IMR-90 (cell line): ENCODE data around the gene CITED4.

Source experiments
- CEBPB ChIP-seq: IDR thresholded peaks from 2 replicates; pipeline ENCODE4 v1.6.1; 2012; ENCODE audit warnings: low read depth, low read length, improper control_type of control experiment
- CTCF ChIP-seq: conservative IDR thresholded peaks from 2 replicates; pipeline ENCODE4 v1.5.1; 2012; ENCODE audit warnings: mild to moderate bottlenecking, low read depth, low read length, improper control_type of control experiment
- MAFK ChIP-seq: IDR thresholded peaks from 2 replicates; pipeline ENCODE4 v1.6.1; 2012; ENCODE audit warnings: low read depth, low read length, improper control_type of control experiment
- RAD21 ChIP-seq: IDR thresholded peaks from 2 replicates; pipeline ENCODE4 v1.6.1; 2012; ENCODE audit warnings: low read length, improper control_type of control experiment
- RCOR1 ChIP-seq: IDR thresholded peaks from 2 replicates; pipeline ENCODE4 v1.6.1; 2012; ENCODE audit warnings: mild to moderate bottlenecking, low read length, improper control_type of control experiment; ENCODE audit not compliant: insufficient replicate concordance

- TF ChIP-seq RAD21 (no peak), CTCF (no peak), MAFK (no peak), RCOR1 (no peak), CEBPB (no peak)
These were observed 27.1 kb downstream of the CITED4 start for GRCh38 chr1:40834968-40835545.
